ENCODE results near the gene RASA2.

RASA2 gene, protein sequence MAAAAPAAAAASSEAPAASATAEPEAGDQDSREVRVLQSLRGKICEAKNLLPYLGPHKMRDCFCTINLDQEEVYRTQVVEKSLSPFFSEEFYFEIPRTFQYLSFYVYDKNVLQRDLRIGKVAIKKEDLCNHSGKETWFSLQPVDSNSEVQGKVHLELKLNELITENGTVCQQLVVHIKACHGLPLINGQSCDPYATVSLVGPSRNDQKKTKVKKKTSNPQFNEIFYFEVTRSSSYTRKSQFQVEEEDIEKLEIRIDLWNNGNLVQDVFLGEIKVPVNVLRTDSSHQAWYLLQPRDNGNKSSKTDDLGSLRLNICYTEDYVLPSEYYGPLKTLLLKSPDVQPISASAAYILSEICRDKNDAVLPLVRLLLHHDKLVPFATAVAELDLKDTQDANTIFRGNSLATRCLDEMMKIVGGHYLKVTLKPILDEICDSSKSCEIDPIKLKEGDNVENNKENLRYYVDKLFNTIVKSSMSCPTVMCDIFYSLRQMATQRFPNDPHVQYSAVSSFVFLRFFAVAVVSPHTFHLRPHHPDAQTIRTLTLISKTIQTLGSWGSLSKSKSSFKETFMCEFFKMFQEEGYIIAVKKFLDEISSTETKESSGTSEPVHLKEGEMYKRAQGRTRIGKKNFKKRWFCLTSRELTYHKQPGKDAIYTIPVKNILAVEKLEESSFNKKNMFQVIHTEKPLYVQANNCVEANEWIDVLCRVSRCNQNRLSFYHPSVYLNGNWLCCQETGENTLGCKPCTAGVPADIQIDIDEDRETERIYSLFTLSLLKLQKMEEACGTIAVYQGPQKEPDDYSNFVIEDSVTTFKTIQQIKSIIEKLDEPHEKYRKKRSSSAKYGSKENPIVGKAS

GRCh38 chr3:141486746-141487520 is at the start of gene RASA2:
RASA2 (plus strand) TSS chr3:141487027; CDS start chr3:141487084, 57 bp downstream.
- TF ChIP-seq, protein P1, sequence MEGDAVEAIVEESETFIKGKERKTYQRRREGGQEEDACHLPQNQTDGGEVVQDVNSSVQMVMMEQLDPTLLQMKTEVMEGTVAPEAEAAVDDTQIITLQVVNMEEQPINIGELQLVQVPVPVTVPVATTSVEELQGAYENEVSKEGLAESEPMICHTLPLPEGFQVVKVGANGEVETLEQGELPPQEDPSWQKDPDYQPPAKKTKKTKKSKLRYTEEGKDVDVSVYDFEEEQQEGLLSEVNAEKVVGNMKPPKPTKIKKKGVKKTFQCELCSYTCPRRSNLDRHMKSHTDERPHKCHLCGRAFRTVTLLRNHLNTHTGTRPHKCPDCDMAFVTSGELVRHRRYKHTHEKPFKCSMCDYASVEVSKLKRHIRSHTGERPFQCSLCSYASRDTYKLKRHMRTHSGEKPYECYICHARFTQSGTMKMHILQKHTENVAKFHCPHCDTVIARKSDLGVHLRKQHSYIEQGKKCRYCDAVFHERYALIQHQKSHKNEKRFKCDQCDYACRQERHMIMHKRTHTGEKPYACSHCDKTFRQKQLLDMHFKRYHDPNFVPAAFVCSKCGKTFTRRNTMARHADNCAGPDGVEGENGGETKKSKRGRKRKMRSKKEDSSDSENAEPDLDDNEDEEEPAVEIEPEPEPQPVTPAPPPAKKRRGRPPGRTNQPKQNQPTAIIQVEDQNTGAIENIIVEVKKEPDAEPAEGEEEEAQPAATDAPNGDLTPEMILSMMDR (IDR thresholded peaks at IDR 0.05), result no peak

DNA sequence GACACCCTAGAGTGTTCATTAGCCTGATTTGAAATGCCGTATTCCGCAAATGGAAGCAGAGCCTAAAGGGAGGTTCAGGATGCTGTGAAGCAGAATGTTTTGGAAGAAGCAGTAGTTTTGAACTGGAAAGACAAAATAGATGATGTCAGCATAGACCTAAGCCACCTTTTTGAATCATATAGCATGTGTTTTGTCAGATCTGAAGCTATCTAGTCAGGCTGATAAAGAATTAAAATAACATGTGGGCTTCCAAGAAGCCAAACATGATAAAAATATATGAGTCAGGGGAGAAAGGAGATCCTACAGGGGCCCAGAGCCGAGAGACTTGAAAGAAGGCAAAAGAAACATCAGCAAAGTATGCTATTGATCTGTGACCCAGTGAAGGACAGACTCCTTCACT is 47.2 kb upstream of the RASA2 start:
- TF ChIP-seq, protein P1 (IDR thresholded peaks at IDR 0.05), result no peak

DNA sequence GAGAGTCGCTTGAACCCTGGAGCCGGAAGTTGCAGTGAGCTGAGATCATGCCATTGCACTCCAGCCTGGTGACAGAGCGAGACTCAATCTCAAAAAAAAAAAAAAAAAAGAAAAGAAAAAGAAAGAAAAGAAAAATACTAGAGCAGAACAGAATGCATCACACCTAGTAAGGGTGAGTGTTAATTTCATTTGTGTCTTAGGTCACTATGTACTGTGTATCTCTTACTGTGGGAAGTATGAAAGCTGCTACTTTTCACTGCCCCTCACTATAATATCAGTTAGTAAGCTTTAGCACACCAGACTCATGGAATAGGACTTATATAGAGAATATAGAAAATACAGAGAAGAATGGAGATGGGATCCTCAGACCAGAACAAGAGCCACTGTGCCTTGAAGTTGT is 45.9 kb upstream of the RASA2 start:
- TF ChIP-seq, protein P1 (IDR thresholded peaks at IDR 0.05), result no peak

- TF ChIP-seq, protein P1 (IDR thresholded peaks at IDR 0.05), result peak; percentile 60
These were observed 45.2 kb upstream of the RASA2 start for GRCh38 chr3:141441381-141442364.

GRCh38 chr3:141442446-141442845 is 44.4 kb upstream of the RASA2 start:
- TF ChIP-seq, protein P1 (IDR thresholded peaks at IDR 0.05), result no peak

DNA sequence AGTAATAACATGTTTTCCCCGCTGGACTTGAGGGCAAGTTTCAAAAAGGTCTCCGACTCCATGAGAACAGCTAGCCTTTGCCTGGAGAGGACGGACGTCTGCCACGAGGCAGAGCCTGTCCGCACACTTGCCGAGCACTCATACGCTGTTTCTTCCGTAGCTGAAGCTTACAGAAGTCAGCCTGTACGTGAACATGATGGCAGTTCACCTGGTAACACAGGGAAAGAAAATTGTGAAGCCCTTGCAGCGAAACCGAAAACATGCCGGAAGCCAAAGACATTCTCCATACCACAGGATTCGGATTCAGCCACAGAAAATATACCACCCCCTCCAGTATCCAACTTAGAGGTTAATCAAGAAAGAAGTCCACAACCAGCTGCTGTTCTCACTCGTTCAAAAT is 43.9 kb upstream of the RASA2 start:
- TF ChIP-seq, protein P1 (IDR thresholded peaks at IDR 0.05), result no peak
